ENCODE data around the gene PKN1. TPM values are rescaled to one million over a fixed set of nuclear protein-coding genes. Genes with fewer than 3 reads are reported as not detected.

Gene PKN1
- total RNA-seq, 1 experiment from 2014 or later, result 170 TPM

DNA sequence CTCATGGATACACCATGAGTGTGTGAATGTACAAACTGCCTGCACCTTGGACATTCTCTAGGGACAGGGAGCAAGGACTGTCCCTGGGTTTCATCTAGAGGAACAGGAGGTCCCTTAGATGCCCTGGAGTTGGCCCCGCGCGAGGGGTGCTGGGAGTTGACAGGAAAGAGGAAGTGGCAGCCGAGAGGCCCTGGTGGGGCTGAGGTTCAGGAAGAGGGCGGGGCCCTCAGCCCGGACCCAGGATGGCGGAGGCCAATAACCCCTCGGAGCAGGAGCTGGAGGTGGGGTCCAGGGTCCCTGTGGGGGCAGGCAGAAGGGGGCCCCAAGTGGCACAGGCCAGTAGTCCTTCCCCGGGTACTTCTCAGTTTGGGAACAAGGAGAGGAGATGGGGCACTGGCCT, 6.9 kb downstream of the PKN1 start:
- TF ChIP-seq GTF2I (CRISPR knock-in tag; conservative IDR thresholded peaks at IDR 0.05) (no peak), CREB1 (CRISPR knock-in tag; IDR thresholded peaks at IDR 0.05) (no peak), FOXJ3 (CRISPR knock-in tag; IDR thresholded peaks at IDR 0.05; ENCODE audit: borderline replicate concordance) (no peak), ZNF219 (CRISPR knock-in tag; IDR thresholded peaks at IDR 0.05; ENCODE audit: borderline replicate concordance) (no peak)
- TF ChIP-seq, protein P1, sequence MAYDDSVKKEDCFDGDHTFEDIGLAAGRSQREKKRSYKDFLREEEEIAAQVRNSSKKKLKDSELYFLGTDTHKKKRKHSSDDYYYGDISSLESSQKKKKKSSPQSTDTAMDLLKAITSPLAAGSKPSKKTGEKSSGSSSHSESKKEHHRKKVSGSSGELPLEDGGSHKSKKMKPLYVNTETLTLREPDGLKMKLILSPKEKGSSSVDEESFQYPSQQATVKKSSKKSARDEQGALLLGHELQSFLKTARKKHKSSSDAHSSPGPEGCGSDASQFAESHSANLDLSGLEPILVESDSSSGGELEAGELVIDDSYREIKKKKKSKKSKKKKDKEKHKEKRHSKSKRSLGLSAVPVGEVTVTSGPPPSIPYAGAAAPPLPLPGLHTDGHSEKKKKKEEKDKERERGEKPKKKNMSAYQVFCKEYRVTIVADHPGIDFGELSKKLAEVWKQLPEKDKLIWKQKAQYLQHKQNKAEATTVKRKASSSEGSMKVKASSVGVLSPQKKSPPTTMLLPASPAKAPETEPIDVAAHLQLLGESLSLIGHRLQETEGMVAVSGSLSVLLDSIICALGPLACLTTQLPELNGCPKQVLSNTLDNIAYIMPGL (CRISPR knock-in tag; IDR thresholded peaks at IDR 0.05), result no peak
- ChIA-PET CTCF (no interaction called here), POLR2A (no interaction called here)
- Mint-ChIP-seq H3K27ac (peak overlapping the region; percentile 68; the same call in 1 of the 2 replicates), H3K4me1 (peaks cover 8% of the 10 kb centered on the region), H3K4me3 (no peak overlapping the region), H3K27me3 (ENCODE audit: low read depth) (no peaks in the 10 kb centered on the region), H3K36me3 (peaks cover 29% of the 10 kb centered on the region), H3K9me3 (no peaks in the 10 kb centered on the region)
- DNase-seq (ENCODE audit: low spot score) (no peak), ATAC-seq (no peak)

DNA sequence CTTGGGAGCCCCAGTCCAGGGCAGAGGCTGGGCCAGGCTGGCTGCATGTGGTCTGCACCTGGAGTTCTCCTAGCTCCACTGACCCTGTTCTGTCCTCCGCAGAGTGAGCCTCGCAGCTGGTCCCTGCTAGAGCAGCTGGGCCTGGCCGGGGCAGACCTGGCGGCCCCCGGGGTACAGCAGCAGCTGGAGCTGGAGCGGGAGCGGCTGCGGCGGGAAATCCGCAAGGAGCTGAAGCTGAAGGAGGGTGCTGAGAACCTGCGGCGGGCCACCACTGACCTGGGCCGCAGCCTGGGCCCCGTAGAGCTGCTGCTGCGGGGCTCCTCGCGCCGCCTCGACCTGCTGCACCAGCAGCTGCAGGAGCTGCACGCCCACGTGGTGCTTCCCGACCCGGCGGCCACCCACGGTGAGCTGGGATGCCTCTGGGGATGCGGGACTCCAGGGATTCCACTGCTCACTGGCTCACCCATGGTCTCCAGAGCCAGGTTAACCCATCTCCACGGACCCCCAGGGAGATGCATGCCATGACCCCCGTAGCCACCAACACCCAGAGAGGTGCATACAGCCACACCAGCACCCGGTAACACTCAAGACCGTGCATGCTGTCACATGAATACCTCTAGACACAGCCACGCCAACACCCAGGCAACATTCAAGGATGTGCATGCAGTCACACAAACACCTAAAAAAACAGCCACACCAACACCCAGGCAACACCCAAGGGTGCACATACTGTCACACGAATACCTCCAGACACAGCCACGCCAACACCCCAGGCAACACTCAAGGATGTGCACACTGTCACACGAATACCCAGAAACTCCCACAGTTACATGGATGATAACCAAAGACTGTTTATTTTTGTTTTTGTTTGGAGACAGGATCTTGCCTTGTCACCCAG, 8.2 kb downstream of the PKN1 start:
- POLR2A ChIA-PET, result no interaction called here
- Mint-ChIP-seq H3K27ac (no peak overlapping the region), H3K27me3 (ENCODE audit: low read depth) (no peaks in the 10 kb centered on the region), H3K4me3 (no peak overlapping the region), H3K9me3 (no peaks in the 10 kb centered on the region), H3K4me1 (peaks cover 8% of the 10 kb centered on the region), H3K36me3 (peaks cover 33% of the 10 kb centered on the region)
- TF ChIP-seq ZNF671 (CRISPR knock-in tag; IDR thresholded peaks at IDR 0.05) (no peak), GTF2I (CRISPR knock-in tag; conservative IDR thresholded peaks at IDR 0.05) (no peak), SOX15 (CRISPR knock-in tag; IDR thresholded peaks at IDR 0.05) (no peak), NR2C2 (CRISPR knock-in tag; IDR thresholded peaks at IDR 0.05) (no peak), RORB (CRISPR knock-in tag; IDR thresholded peaks at IDR 0.05) (no peak), TEAD1 (CRISPR knock-in tag; IDR thresholded peaks at IDR 0.05) (no peak), ZNF416 (CRISPR knock-in tag; IDR thresholded peaks at IDR 0.05) (no peak), ZNF423 (CRISPR knock-in tag; IDR thresholded peaks at IDR 0.05) (no peak)
- TF ChIP-seq, protein P2, sequence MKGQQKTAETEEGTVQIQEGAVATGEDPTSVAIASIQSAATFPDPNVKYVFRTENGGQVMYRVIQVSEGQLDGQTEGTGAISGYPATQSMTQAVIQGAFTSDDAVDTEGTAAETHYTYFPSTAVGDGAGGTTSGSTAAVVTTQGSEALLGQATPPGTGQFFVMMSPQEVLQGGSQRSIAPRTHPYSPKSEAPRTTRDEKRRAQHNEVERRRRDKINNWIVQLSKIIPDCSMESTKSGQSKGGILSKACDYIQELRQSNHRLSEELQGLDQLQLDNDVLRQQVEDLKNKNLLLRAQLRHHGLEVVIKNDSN (CRISPR knock-in tag; IDR thresholded peaks at IDR 0.05), result no peak
- TF ChIP-seq, protein P3, sequence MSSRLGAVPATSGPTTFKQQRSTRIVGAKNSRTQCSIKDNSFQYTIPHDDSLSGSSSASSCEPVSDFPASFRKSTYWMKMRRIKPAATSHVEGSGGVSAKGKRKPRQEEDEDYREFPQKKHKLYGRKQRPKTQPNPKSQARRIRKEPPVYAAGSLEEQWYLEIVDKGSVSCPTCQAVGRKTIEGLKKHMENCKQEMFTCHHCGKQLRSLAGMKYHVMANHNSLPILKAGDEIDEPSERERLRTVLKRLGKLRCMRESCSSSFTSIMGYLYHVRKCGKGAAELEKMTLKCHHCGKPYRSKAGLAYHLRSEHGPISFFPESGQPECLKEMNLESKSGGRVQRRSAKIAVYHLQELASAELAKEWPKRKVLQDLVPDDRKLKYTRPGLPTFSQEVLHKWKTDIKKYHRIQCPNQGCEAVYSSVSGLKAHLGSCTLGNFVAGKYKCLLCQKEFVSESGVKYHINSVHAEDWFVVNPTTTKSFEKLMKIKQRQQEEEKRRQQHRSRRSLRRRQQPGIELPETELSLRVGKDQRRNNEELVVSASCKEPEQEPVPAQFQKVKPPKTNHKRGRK (CRISPR knock-in tag; IDR thresholded peaks at IDR 0.05; ENCODE audit: borderline replicate concordance), result no peak
- TF ChIP-seq, protein P4, sequence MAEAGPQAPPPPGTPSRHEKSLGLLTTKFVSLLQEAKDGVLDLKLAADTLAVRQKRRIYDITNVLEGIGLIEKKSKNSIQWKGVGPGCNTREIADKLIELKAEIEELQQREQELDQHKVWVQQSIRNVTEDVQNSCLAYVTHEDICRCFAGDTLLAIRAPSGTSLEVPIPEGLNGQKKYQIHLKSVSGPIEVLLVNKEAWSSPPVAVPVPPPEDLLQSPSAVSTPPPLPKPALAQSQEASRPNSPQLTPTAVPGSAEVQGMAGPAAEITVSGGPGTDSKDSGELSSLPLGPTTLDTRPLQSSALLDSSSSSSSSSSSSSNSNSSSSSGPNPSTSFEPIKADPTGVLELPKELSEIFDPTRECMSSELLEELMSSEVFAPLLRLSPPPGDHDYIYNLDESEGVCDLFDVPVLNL (CRISPR knock-in tag; IDR thresholded peaks at IDR 0.05; ENCODE audit: borderline replicate concordance, low read depth), result no peak
- TF ChIP-seq, protein P5, sequence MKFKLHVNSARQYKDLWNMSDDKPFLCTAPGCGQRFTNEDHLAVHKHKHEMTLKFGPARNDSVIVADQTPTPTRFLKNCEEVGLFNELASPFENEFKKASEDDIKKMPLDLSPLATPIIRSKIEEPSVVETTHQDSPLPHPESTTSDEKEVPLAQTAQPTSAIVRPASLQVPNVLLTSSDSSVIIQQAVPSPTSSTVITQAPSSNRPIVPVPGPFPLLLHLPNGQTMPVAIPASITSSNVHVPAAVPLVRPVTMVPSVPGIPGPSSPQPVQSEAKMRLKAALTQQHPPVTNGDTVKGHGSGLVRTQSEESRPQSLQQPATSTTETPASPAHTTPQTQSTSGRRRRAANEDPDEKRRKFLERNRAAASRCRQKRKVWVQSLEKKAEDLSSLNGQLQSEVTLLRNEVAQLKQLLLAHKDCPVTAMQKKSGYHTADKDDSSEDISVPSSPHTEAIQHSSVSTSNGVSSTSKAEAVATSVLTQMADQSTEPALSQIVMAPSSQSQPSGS (CRISPR knock-in tag; IDR thresholded peaks at IDR 0.05; ENCODE audit: borderline replicate concordance, low read depth), result no peak
- TF ChIP-seq, protein P6, sequence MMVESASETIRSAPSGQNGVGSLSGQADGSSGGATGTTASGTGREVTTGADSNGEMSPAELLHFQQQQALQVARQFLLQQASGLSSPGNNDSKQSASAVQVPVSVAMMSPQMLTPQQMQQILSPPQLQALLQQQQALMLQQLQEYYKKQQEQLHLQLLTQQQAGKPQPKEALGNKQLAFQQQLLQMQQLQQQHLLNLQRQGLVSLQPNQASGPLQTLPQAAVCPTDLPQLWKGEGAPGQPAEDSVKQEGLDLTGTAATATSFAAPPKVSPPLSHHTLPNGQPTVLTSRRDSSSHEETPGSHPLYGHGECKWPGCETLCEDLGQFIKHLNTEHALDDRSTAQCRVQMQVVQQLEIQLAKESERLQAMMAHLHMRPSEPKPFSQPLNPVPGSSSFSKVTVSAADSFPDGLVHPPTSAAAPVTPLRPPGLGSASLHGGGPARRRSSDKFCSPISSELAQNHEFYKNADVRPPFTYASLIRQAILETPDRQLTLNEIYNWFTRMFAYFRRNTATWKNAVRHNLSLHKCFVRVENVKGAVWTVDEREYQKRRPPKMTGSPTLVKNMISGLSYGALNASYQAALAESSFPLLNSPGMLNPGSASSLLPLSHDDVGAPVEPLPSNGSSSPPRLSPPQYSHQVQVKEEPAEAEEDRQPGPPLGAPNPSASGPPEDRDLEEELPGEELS (CRISPR knock-in tag; IDR thresholded peaks at IDR 0.05), result no peak
- CTCF ChIA-PET, result interaction anchor here (0.6 kb wide), 2 partner anchors 10 to 43 kb away, joined by 3 read pairs; no protein-coding TSS in a partner anchor
- DNase-seq (ENCODE audit: low spot score) (no peak), ATAC-seq (no peak)

Data from WTC11 (cell line).